Choroid plexus epithelial cell (primary cell): Measurements from ENCODE around the gene GALR3.

Experiments used
- DNase-seq: peaks from one replicate; pipeline ENCODE4 v3.0.0-alpha.2; 2010; ENCODE audit warnings: low read depth
- H3K4me3 ChIP-seq: 2 replicates; pipeline ENCODE4 v1.5.1; 2011; ENCODE audit warnings: low read depth, mild to moderate bottlenecking, control low read depth, low read length, moderate library complexity
- TF ChIP-seq, protein P1 (sequence below): conservative IDR thresholded peaks from 2 replicates; pipeline ENCODE4 v1.5.1; 2011; ENCODE audit warnings: low read depth, mild to moderate bottlenecking, control low read depth, inconsistent platforms, low read length, moderate library complexity

Gene GALR3

DNA sequence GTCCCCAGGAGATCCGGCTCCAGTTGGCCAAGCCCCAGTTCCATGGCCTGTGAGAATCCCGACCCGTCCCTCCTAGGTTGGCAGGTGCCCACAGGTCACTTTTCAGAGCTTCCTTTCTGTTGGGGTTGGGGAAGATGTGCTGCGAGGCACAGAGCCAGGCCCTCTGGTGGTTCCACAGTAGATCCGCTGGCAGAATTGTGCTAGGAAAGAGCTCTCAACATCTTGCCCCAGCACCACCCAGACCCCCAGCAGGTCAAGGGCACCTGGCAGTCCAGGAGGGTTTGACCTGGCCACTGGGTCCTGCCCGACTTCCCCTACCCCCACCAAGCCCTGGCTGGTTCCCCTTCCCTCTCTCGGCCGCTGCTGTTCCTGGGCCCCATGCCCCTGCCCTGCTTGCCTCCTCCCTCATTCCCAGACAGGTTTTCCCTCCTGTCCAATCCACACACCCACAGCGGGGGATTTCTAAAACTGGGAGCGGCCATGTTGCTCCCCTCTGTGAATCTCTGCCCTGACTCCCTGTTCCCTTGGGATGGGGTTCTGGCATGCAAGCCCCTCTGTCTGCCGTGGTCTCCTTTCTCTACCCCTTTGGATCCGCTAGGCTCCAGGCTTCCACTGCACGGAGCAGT lies 41.6 kb upstream of the GALR3 start:
- TF ChIP-seq, protein P1, sequence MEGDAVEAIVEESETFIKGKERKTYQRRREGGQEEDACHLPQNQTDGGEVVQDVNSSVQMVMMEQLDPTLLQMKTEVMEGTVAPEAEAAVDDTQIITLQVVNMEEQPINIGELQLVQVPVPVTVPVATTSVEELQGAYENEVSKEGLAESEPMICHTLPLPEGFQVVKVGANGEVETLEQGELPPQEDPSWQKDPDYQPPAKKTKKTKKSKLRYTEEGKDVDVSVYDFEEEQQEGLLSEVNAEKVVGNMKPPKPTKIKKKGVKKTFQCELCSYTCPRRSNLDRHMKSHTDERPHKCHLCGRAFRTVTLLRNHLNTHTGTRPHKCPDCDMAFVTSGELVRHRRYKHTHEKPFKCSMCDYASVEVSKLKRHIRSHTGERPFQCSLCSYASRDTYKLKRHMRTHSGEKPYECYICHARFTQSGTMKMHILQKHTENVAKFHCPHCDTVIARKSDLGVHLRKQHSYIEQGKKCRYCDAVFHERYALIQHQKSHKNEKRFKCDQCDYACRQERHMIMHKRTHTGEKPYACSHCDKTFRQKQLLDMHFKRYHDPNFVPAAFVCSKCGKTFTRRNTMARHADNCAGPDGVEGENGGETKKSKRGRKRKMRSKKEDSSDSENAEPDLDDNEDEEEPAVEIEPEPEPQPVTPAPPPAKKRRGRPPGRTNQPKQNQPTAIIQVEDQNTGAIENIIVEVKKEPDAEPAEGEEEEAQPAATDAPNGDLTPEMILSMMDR = peak; percentile 55
- peak; percentile 36 for DNase-seq
- H3K4me3 ChIP-seq = no peak overlapping the region

DNA sequence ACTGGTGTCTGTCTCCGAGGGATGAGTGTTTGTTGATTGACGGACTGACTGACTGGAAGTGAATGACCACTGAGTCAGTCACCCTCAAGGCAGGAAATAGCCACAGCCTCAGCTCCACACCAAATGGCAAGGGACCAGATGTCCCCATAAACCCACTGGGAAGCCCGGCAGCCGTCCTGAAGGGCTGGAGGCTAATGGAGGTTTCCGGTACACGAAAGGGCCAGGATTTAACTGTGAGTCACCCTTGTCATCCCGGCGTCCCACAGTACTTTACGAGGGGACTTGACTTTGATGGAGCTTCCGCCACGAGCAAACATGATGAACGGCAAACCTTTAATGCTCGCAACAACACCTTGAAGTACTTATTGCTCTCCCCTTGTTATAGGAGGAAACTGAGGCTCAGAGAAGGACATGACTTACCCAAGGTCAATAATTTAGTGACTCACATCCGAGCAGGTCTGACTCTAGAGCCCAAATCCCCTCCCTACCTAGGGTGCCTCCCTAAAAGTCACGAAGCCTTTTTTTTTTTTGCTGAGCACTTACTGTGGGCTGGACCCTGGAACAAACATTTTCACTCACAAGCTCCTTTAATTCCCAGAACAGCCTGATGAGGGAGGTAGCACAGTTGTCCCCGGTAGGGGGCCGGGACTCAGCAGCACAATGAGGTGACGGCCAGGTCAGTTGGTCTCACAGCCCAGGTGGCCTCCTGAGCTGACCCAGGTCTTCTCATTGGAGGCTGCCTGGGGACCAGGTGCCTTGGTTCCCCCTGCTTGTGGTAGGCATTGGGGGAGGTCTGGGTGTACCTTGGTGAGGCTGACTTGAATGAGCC lies 40.6 kb upstream of the GALR3 start:
- TF ChIP-seq, protein P1 = peak; percentile 23
- H3K4me3 ChIP-seq = no peak overlapping the region
- DNase-seq = no peak

DNA sequence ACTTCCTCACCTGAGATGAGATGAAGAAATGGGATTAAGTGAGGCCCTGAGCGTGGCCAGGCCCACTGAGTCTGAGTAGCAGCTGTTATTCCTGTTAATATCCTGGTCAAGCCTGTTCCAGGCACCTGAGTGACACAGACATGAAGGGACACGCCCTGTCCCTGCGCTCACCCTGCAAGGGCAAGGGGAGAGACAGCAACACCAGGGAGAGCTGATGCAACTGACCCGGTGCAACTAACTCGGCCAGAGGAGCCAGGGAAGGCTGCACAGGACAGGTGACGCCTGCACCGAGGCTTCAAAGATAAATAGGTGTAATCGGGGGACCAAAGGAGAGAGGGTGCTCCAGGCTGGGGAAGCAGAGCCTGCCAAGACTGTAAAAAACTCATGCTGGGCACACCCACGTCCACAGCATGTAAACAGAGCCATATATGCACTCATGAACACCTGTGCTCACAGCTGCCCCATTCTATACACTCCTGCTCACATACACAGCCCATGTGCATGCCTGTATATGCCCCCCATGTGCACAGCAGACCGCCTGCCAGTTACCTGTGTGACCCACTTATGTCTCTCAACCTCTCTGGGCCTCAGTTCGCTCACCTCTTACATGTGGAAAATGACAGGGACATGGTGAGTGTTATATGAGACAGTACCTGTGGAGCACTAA lies 38.2 kb upstream of the GALR3 start:
- H3K4me3 ChIP-seq = no peak overlapping the region
- TF ChIP-seq, protein P1 = no peak
- no peak for DNase-seq

GRCh38 chr22:37790234-37790633 lies 32.9 kb upstream of the GALR3 start:
- TF ChIP-seq, protein P1 = no peak
- DNase-seq = no peak
- H3K4me3 ChIP-seq = no peak overlapping the region

DNA sequence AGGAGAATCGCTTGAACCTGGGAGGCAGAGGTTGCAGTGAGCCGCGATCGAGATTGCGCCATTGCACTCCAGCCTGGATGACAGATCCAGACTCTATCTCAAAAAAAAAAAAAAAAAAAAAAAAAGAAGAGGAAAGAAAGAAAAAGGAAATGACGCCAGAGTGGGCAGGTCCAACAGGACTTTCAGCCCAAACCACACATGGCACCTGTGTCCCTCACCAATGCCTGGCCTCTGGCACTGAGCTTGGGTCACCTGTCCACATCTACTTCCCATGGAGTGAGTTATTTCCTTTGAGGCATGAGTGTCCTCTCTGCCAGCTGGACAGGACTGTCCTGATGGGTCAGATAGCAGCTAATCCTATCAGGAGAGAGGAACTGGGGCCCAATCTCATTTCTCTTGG lies 30.7 kb upstream of the GALR3 start:
- H3K4me3 ChIP-seq = no peak overlapping the region
- DNase-seq = no peak
- TF ChIP-seq, protein P1 = no peak

GRCh38 chr22:37794376-37794775 lies 28.8 kb upstream of the GALR3 start:
- TF ChIP-seq, protein P1 = no peak
- no peak for DNase-seq
- H3K4me3 ChIP-seq = no peak overlapping the region
